GM18505 (cell line): ENCODE measurements around the gene NPAS3.
"Not testable (repeated sequence)": the region's sequence is repeated elsewhere in the genome, so short reads cannot be mapped to it uniquely, and the experiment has no call there.

Experiments used
- ATAC-seq: cut with Tn5 transposase; IDR thresholded peaks from one replicate; pipeline ENCODE4 v1.9.1; 2021; ENCODE audit not compliant: unreplicated experiment
- POLR2A ChIP-seq: IDR thresholded peaks from 4 replicates; pipeline ENCODE4 v1.6.1; 2011; ENCODE audit warnings: borderline replicate concordance; ENCODE audit not compliant: insufficient read depth, insufficient read length; ENCODE audit errors: extremely low read depth

NPAS3 gene

DNA sequence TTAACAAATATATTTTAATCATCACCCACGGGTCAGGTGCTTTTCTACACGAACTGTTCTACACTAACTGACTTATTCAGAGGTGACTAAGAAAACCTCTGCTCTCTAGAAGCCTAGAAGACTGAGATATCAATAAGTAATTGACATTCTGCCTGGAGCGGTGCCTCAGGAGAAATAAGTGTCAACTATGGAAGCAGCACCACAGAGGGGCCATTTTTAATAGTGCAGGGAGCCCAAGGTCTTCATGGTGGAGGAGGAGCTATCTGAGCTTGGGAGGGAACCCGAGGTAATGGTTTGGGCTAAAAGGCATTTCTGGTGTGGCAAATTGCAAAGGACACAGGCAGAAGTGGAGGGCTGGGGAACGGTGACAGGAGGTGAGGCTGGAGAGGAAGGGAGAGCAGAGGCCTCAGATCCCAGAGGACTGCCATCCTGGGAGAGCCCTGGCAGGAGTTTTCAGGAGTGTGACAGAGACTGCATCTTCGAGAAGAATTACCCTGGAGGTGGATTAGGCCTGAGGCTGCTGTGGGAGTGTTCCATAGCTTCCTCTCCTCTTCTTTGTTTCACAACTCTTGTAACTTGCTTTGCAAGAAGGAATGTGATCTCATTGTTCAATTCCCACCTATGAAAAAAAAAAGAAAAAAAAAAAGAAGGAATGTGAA is 123.1 kb downstream of the NPAS3 start:
- TF ChIP-seq POLR2A = no peak
- ATAC-seq = no peak

DNA sequence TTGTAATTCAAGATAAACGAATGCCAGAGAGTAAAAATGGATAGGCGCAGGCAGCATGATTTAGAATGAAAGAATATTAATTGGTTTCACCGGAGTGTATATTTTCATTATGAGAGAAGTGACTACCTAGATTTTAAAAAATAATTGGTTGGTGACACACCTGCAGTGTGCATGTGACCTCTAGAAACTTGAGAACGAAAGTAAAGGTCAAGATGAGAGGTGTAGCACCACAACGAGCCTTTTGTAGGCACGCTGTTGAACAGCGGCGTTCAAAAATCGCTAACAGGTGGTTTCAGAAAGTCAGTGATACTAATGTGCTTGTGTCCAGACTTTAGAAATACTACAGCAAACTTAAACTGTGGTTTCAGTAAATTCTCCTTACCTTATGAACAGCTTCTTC is 123.8 kb downstream of the NPAS3 start:
- ATAC-seq = no peak

DNA sequence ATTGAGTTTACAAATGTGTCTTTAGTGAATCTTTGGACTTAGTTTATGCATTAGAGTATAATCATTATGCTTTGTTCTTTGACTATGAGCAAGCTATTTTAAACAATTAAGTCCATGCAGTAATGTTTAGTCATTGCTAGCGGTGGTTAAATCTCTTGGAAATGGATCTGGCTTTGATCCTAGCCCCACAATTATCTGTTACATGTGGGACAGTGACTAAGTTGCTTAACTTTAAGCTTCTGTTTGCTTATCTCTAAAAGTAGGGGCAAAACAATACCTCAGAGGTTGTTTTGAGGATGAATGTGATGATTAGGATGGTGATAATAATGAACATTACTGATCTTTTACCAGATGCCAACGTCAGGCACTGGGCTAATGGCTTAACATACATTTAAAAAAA is 124.2 kb downstream of the NPAS3 start:
- TF ChIP-seq POLR2A = no peak

More for the DNA sequence above, 123.8 kb downstream of the NPAS3 start:
- TF ChIP-seq POLR2A = no peak

DNA sequence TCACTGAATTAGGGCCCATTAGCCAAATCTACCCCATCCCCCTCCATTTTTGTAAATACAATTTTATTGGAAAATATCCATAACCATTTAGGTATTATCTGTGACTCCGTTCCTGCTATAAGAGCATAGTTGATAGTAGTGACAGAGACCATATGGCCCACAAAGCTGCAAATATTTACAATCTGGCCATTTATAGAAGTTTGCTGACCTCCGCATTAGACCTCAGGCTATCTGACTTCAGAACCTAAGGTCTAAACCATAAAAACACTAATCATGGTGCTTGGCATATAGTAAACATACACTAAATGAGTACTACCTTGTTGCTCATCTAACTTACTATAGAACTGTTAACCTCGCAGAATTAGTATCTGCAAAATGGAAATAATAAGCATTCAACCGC is 124.8 kb downstream of the NPAS3 start:
- no peak for TF ChIP-seq POLR2A
- ATAC-seq = no peak

More for the DNA sequence above, 124.2 kb downstream of the NPAS3 start:
- ATAC-seq = no peak

DNA sequence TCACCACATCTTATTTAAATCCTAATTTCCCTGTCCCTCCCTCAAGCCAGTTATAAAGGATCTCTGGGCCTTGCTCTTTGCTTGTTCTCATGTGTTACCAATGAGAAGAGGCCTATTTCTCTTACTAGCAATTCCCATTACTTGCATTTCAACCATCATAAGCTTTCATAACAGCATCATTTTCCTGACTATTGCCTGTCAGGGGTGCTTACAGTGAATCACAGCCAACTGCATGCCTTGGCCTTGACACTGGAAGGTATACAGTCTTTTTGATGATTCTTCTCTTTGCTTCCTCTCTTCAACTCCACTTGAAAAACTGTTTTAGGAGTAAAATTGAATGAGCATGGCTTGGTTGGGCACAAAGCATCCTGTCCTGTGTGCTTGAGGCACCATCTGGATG is 127.0 kb downstream of the NPAS3 start:
- no peak for ATAC-seq
- no peak for TF ChIP-seq POLR2A

DNA sequence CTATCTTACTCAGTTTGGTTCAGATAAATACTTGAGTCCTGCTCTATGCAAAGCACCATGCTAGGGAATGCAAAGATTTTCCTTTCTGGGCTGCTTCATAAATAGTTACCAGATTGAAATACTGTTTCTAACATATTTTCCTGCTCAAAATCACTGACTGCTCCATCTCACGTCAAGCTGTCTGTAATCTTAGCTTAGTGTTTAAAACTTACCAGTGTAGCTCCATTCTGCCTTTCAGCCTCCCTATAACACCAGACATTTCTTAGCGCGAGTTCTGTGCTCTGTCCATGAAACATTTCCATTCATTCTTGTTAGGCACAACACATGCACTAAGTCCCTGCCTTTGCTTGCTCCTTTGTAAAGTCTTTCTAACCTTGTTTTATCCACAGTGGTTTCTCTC is 129.4 kb downstream of the NPAS3 start:
- ATAC-seq = no peak

DNA sequence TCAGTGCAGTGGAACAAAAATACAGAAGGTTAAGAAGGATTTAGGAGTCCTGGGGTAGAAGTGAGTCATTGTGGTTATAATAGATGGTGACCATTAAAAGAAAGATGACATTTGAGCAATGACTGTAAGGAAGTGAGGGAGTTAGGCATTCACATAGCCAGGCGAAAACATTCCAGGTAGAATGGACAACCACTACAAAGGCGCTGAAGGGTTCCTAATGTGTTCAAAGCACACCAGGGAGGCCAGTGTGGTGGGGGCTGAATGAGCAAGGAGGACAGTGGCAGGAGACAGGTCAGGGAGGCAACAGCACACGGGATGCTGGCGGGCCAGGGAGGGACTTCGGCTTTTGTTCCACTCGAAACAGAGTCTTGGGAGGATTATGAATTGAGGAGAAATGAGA is 129.9 kb downstream of the NPAS3 start:
- no peak for ATAC-seq
- TF ChIP-seq POLR2A = no peak

More for the DNA sequence above, 129.4 kb downstream of the NPAS3 start:
- TF ChIP-seq POLR2A = no peak

DNA sequence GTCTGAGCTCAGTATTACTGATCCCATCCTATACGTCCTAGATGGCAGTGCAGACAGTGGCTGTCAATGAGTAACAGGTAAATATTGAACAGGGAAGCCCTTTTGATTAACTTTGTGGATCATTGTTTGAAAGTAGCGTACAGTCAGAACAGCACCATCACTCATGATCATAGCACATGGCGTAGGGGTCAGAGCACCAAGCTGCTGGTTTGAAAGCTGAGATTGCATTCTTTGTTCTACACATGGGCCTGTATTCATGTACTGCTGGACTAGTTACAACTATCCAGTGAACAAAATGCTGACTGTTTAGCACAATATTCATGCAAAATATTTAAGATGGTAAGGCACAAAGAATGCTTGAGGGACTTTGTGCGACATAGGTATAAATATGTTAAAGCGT is 131.8 kb downstream of the NPAS3 start:
- ATAC-seq = no peak
- no peak for TF ChIP-seq POLR2A

DNA sequence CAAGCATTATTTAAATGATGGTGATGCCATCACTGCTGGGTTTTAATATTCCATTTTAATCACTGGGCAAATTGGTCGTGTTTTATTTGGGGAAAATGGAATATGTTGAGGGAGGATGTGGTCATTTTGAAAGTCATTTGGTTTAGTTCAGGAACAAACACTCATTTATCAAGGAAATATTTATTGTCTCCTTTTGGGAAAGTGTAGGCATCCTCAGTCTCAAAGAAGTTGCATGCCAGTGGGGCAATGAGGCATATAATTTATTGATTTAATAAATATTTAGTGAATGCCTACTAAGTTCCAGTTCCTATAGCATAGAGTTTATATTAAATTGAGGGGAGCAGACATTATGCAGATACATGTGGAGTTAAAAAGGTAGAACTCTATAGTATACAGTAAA is 134.3 kb downstream of the NPAS3 start:
- no peak for TF ChIP-seq POLR2A
- no peak for ATAC-seq

DNA sequence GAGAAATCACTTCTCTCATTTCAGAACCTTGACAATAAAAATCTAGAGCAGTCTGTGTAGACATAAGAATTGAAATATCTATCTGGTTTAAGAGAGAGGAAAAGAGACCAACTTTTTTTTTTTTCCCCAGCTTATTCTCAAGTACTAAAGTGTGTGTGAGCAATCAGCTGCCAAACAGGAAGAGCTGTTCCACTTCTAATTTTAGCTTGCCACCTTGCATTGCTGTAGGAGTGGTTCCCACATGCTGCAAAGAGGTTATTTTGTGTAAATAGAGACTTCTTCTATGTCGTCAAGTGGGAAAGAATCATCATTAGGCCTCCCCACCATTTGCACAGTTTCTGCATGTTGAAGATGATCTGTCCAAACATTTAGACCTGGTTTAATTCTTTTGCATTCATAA is 142.6 kb downstream of the NPAS3 start:
- ATAC-seq = no peak
- no peak for TF ChIP-seq POLR2A

DNA sequence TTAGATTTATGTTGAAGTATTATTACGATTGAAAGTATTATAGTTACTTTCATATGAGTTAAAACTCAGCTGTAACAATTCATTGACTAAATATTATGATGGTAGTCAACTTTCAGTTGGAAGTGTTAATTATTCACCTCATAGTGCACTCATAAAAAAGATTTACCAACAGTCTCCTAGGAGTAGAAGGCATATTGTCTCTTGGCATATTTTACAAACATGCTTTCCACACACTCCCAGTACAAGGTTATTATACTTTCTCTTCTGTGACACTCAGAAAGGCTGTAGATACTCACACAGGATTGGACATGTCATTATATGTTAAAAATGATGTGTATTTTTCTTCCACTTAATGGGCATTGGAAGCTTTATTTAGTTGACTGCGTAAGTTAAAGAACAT is 147.1 kb downstream of the NPAS3 start:
- TF ChIP-seq POLR2A = no peak
- no peak for ATAC-seq

DNA sequence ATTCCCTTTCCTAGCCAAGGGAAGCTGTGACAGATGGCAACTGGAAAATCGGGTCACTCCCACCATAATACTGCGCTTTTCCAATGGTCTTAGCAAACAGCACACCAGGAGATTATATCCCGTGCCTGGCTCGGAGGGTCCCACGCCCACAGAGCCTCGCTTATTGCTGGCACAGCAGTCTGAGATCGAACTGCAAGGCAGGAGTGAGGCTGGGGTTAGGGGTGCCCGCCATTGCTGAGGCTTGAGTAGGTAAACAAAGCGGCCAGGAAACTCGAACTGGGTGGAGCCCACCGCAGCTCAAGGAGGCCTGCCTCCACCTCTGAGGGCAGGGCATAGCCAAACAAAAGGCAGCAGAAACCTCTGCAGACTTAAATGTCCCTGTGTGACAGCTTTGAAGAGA is 149.6 kb downstream of the NPAS3 start:
- ATAC-seq = not testable (repeated sequence)

DNA sequence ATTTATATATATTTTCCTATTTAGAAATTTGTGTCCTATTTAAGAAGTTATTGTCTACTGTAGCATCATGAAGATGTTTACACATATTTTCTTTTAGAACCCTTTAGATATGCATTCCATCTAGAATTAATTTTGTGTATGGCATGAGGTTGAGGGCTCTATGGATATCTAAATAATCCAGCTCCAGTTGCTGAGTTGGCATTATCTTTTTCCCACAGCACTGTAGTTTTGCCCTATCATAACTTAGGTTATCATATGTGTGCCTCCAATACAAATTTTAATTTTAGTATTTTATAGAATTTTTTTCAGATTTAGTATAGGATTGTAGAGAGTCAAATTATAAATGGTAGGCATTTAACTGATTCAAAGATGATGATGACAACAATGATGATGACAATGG is 159.3 kb downstream of the NPAS3 start:
- no peak for ATAC-seq
- no peak for TF ChIP-seq POLR2A

DNA sequence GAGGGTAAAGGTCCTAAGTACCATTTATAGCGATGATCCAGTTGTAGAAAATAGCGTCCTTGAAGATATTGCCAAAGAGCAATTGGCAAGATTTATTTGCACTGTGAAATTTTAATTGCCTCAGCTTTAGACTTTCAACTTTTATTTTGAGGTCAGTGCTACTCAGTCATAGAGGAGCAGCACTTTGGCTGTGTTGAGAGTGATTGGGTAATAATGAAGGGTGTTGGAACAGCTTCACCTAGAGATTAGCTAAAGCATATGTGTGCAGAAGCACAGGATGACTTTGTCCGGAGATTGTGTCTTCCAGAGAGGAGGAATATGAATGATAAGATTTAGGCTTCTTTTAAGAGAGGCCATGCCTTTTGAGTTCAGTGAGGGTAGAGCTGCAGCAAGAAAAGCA is 164.8 kb downstream of the NPAS3 start:
- no peak for TF ChIP-seq POLR2A
- no peak for ATAC-seq

DNA sequence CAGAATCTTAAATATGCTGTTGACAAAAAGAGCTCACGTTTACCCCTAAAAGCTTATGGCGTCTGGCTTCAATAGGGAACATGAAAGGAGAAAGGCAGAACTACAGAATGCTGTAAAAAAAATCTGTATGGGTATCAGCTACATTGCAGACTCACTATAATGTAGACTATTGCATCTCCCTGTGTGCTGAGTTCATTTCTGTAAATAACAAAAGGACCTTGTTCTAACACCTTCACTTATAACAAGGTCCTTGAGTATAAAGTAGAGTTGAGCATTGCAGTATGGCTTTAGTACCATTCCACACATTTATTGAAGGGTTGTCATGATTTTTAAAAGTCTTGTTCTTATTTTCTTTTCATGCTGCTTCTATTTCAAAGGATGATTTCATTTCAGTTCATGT is 165.3 kb downstream of the NPAS3 start:
- ATAC-seq = no peak
- TF ChIP-seq POLR2A = no peak
